Right lobe of liver (tissue), 4 donors: ENCODE measurements around the gene ASPSCR1.

Experiments
- CTCF ChIP-seq, 4 donors: fragments of 200-600 bp in 3 of 4; fragments of 450-650 bp in 1 of 4; IDR thresholded peaks; one replicate each; pipeline versions ENCODE4 v1.5.1 to v1.8.0; 2016 to 2022; ENCODE audit warnings: antibody characterized with exemption in 4 of 4, mild to moderate bottlenecking in 2 of 4
- POLR2A ChIP-seq: fragments of 450-650 bp; IDR thresholded peaks from one replicate; pipeline ENCODE4 v1.6.1; 2017; ENCODE audit warnings: antibody characterized with exemption, mild to moderate bottlenecking
- donor health status: DM: no; HTN: no; CAD: no.
- donor health status: DM: no; HTN: no; CAD: no.
- donor health status: DM: no; HTN: yes; CAD: no.

DNA sequence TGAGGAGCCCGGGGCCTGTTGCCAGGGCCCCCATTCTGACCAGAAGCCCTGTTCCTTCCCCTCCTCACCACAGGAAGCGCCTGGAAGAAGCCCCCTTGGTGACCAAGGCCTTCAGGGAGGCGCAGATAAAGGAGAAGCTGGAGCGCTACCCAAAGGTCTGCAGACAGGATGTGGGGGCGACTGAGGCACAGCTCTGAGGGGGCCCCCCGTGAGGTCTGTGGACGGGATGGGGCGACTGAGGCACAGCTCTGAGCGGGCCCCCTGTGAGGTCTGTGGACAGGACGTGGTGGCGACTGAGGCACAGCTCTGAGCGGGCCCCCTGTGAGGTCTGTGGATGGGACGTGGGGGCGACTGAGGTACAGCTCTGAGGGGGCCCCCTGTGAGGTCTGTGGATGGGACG is 32.0 kb downstream of the ASPSCR1 start:
- TF ChIP-seq CTCF (IDR thresholded peaks at IDR 0.05) (no peak), POLR2A (no peak)
